HG03196 (cell line): ENCODE results near the gene C1QTNF6.
"Not testable (repeated sequence)": the region's sequence is repeated elsewhere in the genome, so short reads cannot be mapped to it uniquely, and the experiment has no call there.

ENCODE experiments used
- ATAC-seq: cut with Tn5 transposase; IDR thresholded peaks from one replicate; pipeline ENCODE4 v1.9.1; 2021; ENCODE audit not compliant: unreplicated experiment

C1QTNF6 gene

DNA sequence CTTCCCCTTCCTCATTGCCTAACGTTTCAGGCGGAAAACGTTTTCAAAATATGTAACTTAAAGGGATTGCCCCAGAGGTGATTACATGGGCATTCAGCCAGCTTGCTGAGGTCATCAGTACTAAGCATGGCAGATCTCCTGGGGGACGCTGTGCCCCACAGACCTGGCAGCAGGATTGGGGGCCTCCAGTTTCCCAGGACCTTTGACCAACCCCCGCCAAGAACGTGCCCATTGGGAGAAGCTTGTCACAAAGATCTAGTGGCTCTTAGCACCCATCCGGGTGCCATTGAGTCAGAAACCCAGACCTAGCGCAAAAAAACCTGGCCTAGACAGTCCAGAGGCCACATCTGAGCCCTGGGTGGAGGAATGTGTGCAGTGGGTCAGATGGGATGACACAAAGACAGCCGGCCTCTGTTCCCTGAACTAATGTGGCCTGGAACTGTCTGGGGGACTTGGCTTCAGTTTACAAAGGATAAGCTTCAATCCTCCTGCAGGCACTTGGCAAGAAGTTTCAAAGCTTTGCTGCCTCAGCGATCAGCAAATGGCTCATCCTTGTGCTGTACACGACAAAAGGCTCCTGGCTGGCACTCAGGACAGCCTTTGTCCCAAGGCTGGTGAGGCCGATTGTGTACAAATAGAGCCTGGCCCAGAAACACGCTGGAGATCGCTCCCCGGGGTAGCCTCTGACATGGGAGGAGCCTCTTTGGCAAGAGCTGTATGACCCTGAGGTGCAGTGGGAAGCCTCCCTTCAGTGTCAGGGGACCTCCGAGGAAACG, 9.5 kb downstream of the C1QTNF6 start:
- no peak for ATAC-seq

DNA sequence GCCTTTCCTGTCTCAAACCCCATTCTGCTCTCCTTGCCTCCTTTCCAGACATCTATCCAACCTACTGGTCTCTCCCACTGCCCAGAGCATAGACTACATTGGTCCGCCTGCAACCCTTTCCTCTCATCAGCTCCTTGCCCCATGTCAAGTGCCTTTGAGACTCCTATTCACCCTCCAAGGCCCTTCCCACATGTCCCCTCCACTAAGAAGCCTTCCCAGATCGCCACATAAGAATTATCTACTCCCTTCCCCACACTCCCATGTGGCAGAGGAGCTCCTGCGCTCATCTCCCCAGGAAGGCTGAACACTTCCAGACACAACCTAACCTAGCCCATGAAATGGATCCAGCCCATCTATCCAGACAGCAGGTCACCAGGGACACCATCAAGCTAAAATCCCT, 10.3 kb downstream of the C1QTNF6 start:
- no peak for ATAC-seq

DNA sequence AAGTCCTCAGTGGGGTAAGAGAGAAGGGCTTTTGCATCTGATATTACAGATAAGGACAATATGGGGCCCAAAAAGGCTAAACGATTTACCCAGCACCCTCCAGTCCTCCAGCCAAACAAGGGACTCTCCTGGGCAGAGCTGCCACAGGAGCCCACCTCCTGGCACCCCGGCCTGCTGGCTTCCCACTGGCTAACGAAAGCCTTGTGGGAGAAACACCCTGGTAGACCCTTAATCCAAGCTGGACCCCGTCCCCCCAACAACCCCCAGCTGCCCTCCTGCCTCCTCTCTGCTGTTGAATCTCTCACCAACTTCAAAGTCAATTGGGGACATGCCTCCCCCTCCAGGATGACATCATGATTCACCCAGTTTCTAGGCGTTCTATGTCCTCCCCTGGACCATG, 10.8 kb downstream of the C1QTNF6 start:
- no peak for ATAC-seq

DNA sequence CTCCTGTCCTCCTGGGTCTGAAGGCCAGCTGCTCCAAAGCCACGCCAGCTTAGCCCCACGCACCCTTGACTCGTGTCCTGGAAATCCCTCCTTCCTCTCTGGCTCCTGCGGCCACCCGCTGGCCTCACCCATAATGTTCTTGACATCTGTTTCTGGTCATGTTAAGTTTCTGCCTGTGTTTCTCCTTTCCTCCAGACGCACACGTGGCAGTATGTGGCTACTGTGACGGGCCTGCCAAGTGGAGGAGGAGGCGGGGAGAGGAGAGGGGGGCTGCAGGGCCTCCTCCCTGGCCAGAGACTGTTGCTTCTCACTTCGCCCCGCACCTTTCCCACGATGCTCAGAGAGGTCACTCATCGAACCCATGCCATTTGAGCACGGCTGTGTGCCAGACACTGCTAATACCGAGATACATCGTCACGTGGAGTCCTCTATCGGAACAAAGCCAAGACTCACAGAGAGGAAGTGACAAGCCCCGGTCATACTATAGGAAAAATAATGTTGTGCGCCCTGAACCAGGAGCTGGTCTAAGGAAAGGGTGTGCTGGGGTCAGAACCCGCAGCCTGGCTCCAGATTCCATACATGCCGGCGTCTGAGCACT, 11.5 kb downstream of the C1QTNF6 start:
- ATAC-seq = no peak

DNA sequence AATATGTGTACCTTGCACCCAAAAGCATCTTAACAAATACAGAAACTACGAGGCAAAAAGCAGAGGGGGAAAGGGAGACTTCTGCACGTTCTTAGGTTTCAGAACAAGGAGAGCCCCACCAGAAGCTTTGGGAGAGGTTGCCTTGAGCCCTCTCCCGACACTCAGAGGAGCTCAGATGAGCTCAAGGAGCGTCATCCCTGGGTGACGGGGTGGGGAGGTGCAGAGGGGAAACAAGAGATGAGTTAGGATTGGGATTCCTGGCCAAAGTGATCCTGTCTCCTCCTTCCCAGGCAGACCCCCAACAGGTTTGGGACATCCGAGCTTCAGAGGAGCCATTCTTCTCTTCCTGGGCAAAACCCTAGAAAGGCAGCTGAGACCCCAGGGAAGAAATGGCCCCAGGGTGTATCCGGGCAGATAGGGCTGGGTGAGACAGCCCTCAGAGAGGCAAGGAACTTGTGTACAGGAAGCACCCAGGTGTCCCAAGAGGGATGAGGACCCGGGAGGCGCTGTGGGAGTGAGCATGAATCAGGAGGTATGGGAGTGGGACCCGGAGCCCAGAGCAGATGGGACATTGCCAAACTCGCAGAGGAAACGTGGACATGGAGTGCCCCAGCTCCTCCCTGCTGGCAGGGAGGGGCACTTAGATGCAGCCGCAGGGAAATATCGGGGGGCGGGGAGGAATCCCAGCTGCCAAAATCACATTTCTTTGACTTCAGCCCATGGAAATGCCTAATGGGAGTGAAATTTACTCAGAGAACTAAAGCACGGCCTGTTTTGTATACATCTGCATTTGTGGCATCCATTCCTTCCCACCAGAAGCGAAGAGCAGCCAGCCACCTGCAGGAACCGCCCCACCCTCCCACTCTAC, 12.4 kb downstream of the C1QTNF6 start:
- ATAC-seq = no peak

DNA sequence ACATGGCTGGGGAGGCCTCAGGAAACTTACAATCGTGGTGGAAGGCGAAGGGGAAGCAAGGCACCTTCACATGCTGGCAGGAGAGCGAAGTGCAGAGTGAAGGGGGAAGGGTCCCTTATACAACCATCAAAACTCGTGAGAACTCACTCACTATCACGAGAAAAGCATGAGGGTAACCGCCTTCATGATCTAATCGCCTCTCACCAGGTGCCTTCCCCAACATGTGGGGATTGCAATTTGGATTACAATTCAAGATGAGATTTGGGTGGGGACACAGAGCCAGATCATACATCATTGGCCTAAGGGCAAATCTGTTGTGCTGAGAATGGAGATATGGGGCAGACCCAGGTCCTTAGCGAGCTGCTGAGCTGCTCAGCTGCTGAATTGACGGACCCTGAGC, 13.1 kb downstream of the C1QTNF6 start:
- ATAC-seq = no peak

DNA sequence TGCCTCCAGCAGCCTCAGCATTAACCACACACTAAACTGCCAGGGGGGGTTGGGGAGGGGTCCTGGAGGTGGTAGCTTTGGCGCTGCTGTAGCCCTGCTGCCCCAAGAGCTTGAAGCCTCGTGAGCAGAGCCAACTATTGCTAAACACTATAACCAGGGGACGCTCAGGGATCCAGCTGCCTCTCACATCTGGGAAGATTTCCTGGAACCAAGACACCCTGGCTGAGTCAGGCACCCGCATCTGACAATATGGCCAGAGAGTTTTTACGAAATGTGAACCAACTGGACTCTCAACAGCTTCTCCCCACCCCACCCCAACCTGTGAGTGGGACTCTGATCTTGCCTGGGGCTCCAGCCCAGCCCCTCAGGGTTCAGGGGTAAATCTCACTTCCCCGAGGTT, 14.3 kb downstream of the C1QTNF6 start:
- no peak for ATAC-seq

DNA sequence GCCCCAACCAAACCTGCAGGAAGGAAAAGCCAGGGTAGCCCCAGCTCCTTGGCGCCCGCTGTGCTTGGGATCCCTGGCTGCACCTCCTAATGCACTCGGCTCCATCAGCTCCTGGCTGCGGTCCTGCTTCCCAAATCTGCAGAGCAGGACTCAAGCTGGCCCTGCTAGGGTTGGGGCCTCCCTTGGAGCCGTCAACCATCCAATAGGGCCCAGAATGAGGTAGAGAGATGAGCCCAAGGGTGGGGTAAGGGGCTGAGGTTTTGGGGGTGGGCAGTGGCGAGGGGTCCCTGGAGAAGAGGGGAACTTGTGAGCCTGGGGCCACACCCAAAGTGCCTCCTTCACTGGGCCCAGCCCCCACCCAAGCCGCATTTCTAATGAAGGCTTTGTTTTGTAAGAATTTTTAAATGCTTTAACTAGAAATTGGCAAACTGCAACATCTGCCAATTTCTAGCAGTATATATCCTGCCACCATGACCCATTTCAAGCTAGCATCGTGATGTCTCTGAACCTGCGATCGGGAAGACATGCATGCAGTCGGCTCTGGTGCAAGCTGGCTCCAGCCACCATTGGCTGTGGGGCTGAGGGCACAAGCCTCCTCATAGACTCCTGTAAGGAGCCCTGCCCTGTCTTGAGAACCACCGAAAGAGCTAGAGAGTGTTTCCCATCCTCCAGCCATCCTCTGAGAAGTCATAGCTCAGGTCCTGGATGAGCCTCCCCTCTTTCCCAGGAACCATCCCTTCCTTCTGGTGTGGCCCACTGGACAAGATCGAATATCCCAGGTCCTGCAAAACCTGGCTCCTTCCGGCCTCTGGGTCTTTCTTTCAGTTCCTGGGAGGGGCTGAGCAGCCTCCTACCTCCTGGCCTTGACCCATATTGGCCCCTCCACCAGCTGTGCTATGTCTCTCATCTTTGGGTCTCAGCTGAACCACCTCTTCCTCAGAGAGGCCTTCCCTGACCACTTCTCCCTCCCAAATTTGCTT, 15.5 kb downstream of the C1QTNF6 start:
- ATAC-seq = no peak

DNA sequence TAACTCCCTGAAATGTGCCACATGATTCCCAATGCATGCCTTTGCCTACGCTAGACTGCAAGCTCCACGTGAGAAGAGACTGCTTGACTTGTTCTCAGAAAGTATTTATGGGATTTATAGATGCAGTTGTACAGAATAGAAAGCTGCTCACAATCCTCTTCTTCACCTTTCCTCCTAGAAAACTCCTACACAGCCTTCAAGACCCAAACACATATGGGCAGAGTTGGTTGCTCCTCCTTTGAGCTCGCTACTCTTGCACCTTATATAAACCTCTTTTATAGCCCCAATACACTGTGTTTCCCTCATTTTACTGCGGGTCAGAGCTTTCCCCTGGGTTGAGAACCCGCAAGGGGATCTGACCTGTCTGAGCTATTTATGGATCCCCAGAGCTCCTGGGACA, 16.4 kb downstream of the C1QTNF6 start:
- no peak for ATAC-seq

DNA sequence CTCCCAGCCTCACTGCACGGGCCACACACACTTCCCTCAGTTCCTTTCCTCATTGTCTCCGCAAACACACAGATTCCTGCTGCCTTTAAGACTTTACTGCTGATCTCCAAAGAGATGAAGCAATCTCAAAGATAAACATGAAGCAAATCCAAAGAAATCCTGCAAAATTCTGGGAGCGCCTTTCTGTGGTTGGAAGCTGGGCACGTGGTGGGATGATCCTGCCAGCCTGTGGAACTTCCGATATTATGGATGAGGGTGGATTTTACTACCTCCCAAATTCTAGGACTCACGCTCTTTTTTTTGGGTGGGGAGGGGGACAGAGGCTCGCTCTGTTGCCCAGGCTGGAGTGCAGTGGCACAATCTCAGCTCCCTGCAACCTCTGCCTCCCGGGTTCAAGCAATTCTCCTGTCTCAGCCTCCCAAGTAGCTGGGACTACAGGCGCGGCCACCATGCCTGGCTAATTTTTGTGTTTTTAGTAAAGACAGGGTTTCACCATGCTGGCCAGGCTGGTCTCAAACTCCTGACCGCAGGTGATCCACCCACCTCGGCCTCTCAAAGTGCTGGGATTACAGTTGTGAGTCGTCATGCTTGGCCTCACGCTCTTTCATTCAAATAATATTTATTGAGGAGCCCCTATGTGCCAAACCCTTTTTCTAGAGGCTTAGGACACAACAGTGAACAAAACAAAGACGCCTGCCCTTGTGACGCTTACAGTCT, 17.2 kb downstream of the C1QTNF6 start:
- ATAC-seq = not testable (repeated sequence)

DNA sequence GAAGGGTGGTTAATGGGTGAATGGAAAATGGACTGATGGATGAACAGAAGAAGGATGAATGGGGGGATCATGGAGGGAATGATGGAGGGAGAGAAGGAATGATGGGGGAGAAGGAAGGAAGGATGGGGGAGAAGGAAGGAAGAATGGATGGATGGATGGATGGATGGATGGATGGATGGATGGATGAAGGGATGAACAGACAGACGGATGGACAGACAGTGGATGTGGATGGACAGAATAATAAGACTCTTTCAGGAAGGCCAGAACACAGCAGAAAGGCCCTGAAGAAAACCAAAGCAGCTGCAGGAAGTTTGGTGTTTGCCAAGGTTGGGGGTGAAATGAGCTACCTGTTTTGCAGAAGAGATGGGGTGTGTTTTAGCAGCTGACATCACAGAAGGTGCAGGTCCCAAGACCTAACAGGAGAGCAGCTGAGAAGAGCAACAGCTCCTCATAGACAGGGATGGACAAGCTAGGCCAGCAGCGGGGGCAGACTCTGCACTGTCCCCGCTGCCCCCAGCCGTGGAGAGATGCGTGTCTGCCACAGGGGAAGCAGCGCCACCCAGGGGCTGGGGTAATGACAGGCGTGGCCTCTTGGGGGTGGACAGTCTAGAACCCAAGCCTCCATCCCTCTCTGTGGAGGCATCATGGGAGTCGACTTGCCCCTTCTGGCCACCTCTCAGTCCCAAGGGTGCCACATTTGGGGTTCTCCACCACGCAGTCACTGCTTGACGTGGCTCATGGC, 17.9 kb downstream of the C1QTNF6 start:
- ATAC-seq = no peak

DNA sequence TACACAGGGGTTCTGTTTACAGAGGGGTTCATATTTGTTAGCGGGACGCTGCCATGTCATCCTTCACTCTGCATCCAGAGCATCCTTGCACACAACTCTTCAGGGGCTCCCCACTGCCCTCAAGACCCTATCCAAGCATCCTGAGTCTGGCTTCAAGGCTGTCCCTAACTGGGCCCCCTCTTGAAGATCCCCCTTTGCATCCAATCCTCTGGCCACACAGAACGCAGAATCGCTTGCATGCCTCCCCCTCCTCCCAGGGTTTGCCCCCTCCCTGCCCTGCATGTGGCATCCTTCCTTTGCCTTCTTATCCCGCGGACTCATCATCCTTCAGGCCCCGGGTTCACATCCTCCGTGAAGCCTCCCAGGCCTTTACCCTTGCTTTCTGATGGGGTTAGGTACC, 18.6 kb downstream of the C1QTNF6 start:
- no peak for ATAC-seq

DNA sequence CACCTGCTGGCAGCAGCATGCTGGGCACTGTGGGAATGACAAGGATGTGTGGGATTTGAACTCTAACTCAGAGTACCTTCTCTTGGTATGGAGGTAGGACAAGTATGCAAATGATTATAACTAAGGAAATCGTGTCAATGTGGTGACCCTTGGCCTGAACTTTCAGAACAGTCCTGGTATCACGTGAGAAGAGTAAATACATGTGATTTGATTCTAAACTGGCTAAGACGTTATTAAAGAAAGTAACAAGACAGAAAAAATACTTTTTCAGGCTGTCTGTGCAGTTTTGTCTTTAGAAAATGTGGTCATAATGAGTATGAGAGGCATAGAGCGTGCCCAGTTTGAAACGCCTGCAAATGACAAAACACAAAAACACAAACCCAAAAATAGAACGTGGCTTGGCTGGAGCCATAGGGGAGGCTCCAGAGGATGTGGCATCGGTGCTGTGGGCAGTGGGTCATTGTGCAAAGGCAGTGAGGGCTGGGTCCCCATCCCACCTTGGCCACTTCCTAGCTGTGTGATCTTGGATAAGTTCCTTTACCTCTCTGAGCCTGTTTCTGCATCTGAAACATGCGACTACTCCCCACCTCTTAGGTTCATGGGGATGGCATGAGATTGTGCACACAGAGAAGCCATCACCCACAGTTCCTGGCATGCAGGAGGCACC, 19.9 kb downstream of the C1QTNF6 start:
- no peak for ATAC-seq

DNA sequence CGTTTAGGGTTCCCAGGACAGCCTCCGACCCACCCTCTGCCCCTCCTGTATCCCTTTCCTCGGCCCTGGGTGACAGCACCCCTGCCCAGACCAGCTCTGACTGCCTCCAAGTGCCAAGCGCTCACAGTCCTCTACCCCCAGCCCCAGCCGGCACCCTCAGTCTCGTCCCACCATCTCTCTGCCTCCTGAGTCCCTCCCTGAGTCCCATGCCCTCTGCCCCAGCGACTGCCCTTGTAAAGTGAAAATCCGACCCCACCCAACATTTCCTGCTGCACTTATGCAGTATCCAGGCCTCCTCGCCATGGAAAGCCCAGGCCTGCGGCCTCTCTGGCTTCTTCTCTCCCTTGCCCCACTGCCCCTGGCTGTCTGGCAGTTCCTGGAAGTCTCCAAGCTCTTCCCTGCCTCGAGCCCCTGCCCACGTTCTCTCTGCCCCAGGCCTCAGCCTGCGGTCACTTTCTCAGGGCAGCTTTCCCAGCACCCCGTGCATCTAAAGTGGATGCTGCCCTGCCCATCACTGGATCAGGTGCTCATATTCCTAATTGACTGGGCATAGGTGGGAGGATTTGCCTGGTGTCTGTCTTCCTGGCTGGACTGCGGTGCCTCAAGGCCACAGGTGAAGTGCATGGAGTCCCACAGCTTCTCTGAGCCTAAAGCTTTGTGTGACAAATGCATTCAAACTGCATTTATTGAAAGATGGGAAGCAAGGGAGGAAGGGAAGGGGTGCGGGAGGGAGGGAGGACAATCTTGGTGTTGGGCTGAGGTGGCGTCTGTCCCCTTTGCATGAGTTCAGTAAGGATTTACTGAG, 20.7 kb downstream of the C1QTNF6 start:
- no peak for ATAC-seq

DNA sequence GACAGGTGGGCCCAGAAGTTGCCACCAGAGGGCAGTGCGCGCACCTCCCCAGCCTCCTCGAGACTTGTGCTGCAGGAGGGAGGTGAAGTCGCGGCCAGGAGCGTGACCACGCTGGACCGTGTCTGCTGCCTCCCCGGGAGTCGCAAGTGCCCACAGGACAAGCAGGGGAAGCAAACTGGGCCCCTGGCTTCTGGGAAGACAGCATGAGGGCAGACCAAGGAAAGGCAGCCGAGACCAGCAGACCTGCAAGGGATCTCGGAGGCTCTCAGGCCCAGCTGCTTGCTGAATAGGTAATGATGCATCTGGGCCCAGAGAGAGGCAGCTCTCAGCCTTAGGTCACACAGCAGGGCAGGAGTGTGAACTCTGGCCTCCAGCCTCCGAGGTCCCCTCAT, 21.4 kb downstream of the C1QTNF6 start:
- no peak for ATAC-seq

DNA sequence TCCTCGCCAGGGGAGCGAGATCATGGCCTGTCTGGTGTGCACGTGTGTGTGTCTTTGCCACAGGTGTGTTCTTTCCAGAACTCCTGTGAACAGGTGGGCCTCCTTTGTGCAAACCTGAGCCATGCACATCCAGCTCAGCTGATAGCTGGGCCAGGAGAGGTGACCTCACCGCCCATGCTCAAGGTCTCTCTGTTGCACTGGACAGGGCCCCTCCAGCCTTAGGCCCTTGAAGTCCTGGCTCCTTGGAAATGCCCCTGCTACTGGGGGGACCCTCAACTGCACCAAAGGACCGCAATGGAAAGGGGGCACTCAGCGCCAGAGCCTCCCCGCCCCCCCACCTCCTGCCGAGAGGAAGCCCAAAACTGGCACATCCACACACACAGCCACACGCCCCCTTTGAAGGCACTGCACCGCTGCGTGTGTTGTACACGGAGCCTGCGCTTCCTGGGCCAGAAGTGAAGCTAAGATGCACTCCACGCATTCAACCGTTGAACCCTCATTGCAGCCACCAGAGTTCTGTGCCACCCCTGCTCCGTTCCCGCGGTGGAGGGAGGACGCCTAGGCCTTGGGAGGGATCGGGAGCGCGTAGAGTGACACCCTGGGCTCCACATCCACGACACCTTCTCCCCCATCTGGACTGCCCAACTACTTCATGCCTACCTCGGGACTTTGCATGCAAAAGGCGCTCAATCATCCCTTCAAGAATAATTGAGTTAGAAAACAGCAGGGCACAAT, 21.9 kb downstream of the C1QTNF6 start:
- ATAC-seq = no peak

DNA sequence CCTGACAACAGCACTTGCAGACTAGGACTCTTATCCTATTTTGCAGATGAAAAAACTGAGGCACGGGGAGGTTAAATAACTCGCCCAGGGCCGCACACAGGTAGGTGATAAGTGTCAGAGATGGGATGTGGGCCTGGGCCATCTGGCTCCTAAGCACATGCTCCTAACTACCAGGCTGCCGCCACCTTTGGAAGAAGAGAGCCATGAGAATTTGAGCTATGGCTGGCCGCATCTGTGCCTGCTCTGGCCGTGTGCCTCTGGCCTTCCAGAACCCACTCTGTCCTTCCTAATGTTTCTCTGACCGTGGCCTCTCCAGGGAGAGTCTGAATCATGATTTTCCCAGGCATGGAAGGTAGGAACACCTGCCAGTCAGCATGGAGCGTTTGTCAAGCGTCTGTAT, 23.0 kb downstream of the C1QTNF6 start:
- no peak for ATAC-seq
